NK-92 (cell line): ENCODE results near the gene PITPNM3.

Experiments used
- DNase-seq: peaks from one replicate; lab custom pipeline; 2025; ENCODE audit not compliant: unreplicated experiment; lab: John Stamatoyannopoulos, UW

PITPNM3 gene

DNA sequence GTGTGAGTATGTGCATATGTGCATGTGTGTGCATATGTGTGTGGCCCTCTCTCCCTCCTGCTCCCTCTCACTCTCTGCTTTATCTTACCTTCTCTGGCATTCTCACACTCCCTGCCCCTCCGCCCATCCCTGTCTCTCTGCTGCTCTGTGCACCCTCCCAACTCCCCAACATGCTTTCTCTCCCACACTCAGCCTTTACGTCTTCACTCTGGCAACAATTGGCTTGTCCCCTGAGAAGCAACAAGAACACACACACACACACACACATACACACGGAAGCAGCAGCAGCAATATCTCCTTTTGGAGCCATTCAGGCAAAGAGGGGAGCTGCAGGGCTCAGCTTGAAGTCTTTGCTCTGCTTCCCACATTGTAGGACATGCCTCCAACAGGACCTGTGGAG, 27.8 kb downstream of the PITPNM3 start:
- DNase-seq, result no peak

DNA sequence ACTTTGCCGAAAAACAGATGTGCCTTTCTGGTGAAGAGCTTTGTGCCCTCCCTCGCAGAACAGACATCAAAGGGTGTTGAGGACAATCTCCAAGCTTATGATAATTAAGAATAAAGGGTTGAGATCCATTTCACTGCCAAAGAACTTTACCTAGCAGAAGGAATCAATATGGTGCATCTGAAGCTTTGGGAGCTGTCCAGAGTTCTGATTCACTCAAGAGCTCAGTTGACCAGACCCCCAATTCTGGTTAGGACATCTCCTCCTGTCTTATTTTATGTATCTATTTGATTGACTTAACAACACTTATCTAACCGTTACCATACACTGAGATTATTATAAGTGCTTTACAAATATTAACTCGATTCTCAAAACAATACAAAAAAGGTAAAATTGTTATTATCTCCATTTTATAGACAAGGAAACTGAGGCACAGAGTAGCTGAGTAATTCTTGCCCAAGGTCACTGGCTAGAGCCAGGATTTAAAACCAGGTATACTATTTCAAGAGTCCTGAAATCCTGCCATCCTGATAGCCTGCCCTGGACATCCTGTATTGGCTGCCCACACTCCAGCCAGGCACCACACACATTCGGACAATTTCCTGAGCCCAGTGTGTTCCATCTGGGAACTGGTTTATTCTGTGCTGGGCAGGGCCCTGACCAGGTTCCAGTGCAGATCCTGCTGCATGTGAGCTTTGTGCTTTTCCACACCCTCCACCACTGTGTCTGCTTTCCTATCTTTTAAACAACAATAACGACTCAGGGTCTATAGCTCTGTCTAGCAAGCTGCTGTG, 29.8 kb downstream of the PITPNM3 start:
- no peak for DNase-seq

- DNase-seq, result no peak
Observed at GRCh38 chr17:6525731-6526130, 30.6 kb downstream of the PITPNM3 start.

DNA sequence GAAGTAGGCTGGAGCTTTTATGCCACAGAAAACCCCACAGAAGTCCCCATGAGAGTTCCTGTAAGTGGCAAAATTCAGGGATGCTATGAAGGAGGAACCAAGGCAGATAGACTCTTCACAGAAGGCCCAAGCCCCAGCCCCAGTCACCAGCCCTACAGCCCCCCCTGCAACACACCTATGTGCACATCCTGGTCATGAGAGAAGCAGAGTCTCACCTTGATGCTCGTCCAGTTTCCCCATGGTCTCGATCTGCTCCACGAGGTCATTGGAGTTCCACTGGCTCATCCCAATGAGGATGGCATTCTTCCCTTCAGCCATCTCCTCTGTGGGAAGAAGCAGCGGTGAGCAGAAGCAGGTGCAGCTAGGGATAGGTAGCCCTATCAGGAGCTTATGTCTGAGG, 31.2 kb downstream of the PITPNM3 start:
- no peak for DNase-seq

DNA sequence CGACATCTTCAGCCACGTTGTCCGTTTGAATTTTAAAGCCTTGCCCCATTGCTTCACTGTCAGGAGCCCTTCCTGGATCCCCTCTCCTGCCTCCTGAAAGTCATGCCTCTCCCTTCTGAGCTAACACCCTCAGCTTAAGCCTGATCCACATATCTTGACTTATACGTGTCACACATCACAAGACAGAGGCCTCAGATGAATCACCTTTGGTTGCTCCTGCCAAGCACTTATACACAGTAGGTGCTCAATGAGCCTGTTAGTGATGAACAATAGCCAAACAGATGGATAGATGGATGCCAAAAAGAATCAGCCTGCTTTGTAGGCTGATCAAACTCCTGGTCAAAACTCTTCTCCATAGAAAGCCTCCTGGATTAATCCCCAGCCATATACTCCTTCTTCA, 31.8 kb downstream of the PITPNM3 start:
- DNase-seq, result no peak

DNA sequence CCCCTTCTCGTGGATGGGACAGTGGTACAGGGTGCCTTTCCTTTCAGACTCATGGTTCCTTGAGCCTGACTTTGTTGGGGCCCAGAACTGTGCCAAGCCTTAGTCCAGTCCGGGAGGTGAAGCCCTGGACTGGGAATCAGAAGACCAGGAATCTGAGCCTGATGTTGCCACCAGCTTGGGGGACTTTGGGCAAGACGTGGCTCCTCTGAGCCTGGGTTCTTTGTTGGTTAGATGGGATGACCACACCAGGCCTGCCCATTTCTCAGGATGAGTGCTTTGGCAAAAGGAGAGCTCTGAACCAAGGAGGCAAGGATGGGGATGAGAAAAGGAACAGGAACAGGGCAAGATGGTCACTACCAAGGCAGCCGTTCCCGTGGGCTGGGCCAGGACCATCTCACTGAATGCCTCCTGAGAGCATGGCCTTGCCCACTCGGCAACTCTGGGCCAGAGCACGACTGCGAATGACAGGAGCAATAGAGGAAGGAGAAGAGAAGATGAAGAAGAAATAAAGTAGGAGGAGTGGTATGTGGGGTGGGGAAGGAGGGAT, 32.5 kb downstream of the PITPNM3 start:
- DNase-seq, result no peak

GRCh38 chr17:6523330-6523729, 33.0 kb downstream of the PITPNM3 start:
- no peak for DNase-seq

DNA sequence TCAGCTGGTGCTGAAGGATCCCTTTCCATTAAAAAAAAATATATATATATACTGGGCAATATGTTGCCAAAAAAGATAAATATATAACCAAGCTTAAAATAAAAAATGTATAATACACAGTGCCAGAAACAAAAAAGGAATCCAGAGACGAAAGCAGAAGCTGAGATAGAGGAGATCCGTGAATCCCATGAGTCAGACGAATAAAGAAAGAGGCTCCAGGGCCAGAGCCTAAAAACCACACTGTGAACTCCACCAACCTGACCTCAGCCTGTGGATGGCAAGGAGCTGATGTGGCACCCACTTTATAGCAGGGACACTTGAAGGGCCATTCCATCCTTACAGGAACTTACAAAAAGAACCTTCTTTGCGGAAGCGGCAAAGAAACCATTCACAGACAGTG, 34.8 kb downstream of the PITPNM3 start:
- DNase-seq, result no peak

DNA sequence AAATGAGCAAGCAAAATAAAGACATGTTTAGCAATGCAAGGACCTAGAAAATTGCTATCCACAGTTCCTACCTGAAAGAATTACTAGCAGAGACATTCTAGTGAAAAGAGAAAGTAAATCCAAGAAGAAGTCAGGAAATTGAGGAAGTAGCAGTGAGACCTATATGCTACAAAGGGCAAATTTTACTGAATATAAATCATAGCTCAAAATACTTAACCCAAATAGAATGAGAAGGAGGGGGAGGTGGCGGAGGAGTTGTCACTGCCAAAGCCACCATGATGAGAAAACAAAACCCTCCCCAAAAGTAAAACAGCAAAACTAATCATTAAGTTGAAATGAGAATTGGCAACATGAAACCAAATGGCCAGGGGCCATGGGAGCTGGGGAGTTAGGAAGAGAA, 39.3 kb downstream of the PITPNM3 start:
- no peak for DNase-seq

DNA sequence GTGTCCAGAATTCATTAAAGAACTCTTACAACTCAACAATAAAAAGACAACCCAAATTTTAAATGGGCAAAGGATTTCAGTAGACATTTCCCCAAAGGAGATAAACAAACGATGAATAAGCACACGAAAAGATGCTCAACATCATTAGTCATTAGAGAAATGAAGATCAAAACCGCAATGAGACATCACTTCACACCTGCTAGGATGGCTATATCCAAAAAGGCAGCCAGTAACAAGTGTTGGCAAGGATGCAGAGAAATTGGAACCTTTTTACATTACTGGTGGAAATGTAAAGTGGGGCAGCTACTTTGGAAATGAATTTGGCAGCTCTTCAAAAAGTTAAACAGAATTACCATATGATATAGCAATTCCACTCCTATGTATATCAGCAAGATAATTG, 42.0 kb downstream of the PITPNM3 start:
- DNase-seq, result no peak

DNA sequence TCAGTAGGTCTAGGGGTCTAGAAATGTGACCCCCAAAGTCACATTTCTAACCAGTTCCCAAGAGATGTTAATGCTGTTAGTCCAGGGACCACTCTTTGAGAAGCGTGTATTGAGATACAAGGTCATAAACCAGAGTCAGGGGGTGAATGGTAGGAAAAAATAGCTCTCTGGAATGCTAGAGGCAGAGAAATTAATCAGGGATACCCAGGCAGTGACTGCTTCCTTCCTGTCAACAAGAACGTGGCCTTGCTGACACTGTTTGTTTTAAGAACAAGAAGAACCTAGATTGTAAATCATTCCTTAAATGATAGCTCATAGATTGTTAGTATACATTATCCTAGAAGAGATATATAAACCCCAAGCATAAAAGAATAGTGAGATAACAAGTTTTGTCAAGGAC, 43.8 kb downstream of the PITPNM3 start:
- no peak for DNase-seq

DNA sequence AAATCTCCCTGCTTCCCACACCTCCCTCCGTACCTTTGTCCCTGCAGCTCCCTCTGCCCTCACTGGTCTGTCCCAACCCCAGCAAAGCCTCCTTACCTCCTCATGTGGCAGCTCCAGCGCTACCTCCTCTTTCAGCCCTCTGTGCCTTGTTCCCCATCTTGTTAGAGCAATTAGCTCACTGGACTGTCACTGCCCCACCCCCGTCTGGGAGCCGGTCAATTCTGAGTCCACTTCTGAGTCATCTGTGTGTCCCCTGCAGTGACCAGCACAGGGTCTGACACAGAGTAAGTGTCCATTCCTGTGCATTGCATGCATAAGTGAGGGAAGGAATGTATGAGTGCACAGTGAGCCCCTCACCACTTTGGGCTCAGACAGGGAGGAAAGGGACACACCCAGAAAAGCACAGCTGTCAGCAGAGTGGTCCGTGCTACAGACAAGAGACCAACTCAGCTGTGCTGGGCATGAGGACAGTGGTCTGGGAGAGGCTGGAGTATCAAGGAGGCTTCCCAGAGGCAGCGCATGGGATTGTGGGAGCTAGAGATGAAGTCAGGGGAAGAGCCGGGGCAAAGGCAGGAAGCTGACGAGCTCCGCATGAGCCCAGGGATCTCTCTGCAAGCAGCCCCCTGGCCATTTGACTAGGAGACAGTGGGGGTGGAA, 45.9 kb downstream of the PITPNM3 start:
- DNase-seq, result no peak

GRCh38 chr17:6509921-6510320, 46.4 kb downstream of the PITPNM3 start:
- no peak for DNase-seq

GRCh38 chr17:6509031-6509771, 47.2 kb downstream of the PITPNM3 start:
- no peak for DNase-seq

GRCh38 chr17:6508519-6509030, 47.8 kb downstream of the PITPNM3 start:
- DNase-seq, result no peak

- DNase-seq, result no peak
Observed at GRCh38 chr17:6508016-6508415, 48.3 kb downstream of the PITPNM3 start.

GRCh38 chr17:6507535-6507934, 48.8 kb downstream of the PITPNM3 start:
- no peak for DNase-seq

DNA sequence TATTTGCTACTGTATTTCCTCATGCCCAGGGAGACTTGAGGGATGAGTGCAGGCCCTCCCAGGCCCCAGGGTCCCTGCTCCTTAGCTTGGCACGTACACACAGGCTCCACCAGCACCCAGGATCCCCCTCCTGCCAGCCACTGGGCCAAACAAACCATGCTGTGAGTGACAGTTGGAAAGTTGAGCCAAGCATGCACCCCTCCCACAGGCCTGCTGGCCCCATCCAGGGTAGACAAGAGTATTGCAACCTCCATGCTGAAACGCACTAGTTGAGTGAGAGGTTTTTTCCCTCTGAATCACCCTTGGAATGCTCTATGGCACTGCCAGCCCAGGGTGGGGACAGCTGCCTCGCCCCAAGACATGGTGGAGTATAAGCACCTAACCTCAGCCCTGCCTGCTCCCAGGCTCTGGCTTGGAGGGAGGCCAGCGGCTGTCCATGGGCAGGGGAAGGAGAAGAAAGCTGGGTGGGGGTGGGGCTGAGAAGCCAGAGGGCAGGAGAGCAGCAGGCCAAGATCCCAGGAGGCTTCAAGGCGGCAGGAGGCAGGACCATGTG, 49.6 kb downstream of the PITPNM3 start:
- DNase-seq, result no peak

- DNase-seq, result no peak
Observed at GRCh38 chr17:6505425-6506142, 50.8 kb downstream of the PITPNM3 start.

DNA sequence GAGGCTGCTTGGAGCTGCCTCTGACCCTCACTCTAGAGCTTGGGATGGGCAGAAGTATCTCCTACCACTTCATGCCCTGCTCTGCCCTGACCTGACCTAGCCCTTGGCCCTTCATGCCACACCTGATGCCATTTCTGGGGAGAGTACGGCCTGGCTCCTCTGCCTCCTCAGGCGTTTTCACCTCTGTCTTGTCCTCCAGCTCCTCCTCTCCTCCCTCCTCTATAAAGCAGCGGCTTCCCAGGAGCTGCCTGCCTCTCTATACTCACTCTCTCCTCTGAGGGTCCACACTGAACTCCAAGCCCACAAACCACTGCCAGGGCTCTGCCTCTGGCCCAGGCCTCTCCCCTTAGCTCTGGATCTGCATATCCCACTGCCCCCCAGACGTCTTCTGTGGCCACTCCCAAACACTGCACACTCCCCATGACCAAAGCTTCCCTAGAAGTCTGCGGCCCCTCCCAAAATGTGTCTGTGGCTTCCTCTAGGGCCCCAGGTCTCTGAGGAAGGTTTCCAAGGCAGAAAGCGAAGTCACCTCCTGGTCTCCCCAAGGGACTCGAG, 52.6 kb downstream of the PITPNM3 start:
- DNase-seq, result no peak
